ENCODE results near the gene SLC11A1.

SLC11A1 gene

GRCh38 chr2:218367415-218368149, 14.5 kb upstream of the SLC11A1 start:
- DNase-seq, result peak; percentile 81

- no peak for DNase-seq
Observed at GRCh38 chr2:218368150-218368528, 13.9 kb upstream of the SLC11A1 start.

- DNase-seq, result no peak
Observed at GRCh38 chr2:218368621-218369153, 13.4 kb upstream of the SLC11A1 start.

- no peak for DNase-seq
Observed at GRCh38 chr2:218369330-218369729, 12.7 kb upstream of the SLC11A1 start.

- no peak for DNase-seq
Observed at GRCh38 chr2:218370410-218371063, 11.5 kb upstream of the SLC11A1 start.

- DNase-seq, result no peak
Observed at GRCh38 chr2:218371983-218372350, 10.1 kb upstream of the SLC11A1 start.

GRCh38 chr2:218374795-218375194, 7.3 kb upstream of the SLC11A1 start:
- DNase-seq, result no peak

GRCh38 chr2:218375212-218375611, 6.9 kb upstream of the SLC11A1 start:
- DNase-seq, result no peak

GRCh38 chr2:218378053-218378452, 4.0 kb upstream of the SLC11A1 start:
- DNase-seq, result no peak

- DNase-seq, result no peak
Observed at GRCh38 chr2:218382785-218383184, 712 bp downstream of the SLC11A1 start.

GRCh38 chr2:218383892-218384519, 1.9 kb downstream of the SLC11A1 start:
- no peak for DNase-seq

- no peak for DNase-seq
Observed at GRCh38 chr2:218384975-218385374, 2.9 kb downstream of the SLC11A1 start.

GRCh38 chr2:218386505-218387368, 4.7 kb downstream of the SLC11A1 start:
- DNase-seq, result no peak

- DNase-seq, result no peak
Observed at GRCh38 chr2:218387369-218388194, 5.5 kb downstream of the SLC11A1 start.

GRCh38 chr2:218389333-218390150, 7.5 kb downstream of the SLC11A1 start:
- DNase-seq, result no peak

- DNase-seq, result no peak
Observed at GRCh38 chr2:218391202-218391601, 9.1 kb downstream of the SLC11A1 start.

GRCh38 chr2:218392459-218392858, 10.4 kb downstream of the SLC11A1 start:
- DNase-seq, result no peak

- DNase-seq, result no peak
Observed at GRCh38 chr2:218392891-218393462, 10.9 kb downstream of the SLC11A1 start.

GRCh38 chr2:218393750-218394290, 11.7 kb downstream of the SLC11A1 start:
- DNase-seq, result no peak

GRCh38 chr2:218394298-218395089, 12.4 kb downstream of the SLC11A1 start:
- DNase-seq, result no peak

All from activated CD4-positive, alpha-beta T cell treated with anti-CD3 and anti-CD28 coated beads, Interleukin-2, Interleukin-6, amounts not matched to agents 100 ng/mL and 50 ng/mL, durations not matched to agents 16 hours and 8 hours (primary cell).